ENCODE results near the gene TRIP13. TPM values are rescaled to one million over a fixed set of nuclear protein-coding genes. Genes with fewer than 3 reads are reported as not detected.

Gene TRIP13
- total and polyA plus RNA-seq, 9 of the 15 experiments (the other 6 are each of a cell fraction or from before 2014, with no cell fraction given): 24.1 to 116 (median 53.2) TPM

GRCh38 chr5:923281-923873 is 30.7 kb downstream of the TRIP13 start (continued):
- TF ChIP-seq ZKSCAN3 (CRISPR knock-in tag; IDR thresholded peaks at IDR 0.05) (no peak), NR3C1 (CRISPR knock-in tag; IDR thresholded peaks at IDR 0.05) (no peak), TBP (optimal IDR thresholded peaks at IDR 0.05; ENCODE audit: low read depth, low read length) (no peak), ZBTB2 (IDR thresholded peaks at IDR 0.05) (no peak), MXI1 (IDR thresholded peaks at IDR 0.05; ENCODE audit: low read depth, low read length) (no peak), RBM22 (IDR thresholded peaks at IDR 0.05; ENCODE audit: low read depth, low read length, poor library complexity, severe bottlenecking) (no peak), SMC3 (conservative IDR thresholded peaks at IDR 0.05; ENCODE audit: insufficient read depth, low read depth, low read length) (peak; percentile 98), ARID2 (IDR thresholded peaks at IDR 0.05) (peak; percentile 72; the same call in 1 of the 2 replicates), XRCC5 (IDR thresholded peaks at IDR 0.05; ENCODE audit: low read depth, low read length) (peak; percentile 70; the same call in 1 of the 2 replicates), TAF15 (IDR thresholded peaks at IDR 0.05; ENCODE audit: low read depth, low read length) (no peak), TOE1 (IDR thresholded peaks at IDR 0.05; ENCODE audit: borderline replicate concordance) (no peak), TOE1 (CRISPR knock-in tag; IDR thresholded peaks at IDR 0.05; ENCODE audit: borderline replicate concordance, low read depth) (no peak), ZNF584 (CRISPR knock-in tag; IDR thresholded peaks at IDR 0.05; ENCODE audit: low read depth) (no peak), ZNF445 (CRISPR knock-in tag; IDR thresholded peaks at IDR 0.05; ENCODE audit: low read depth) (no peak), ZNF140 (CRISPR knock-in tag; IDR thresholded peaks at IDR 0.05) (no peak), POU5F1 (IDR thresholded peaks at IDR 0.05; ENCODE audit: borderline replicate concordance, low read depth, low read length, partially characterized antibody) (no peak), IRF9 (tag; IDR thresholded peaks at IDR 0.05) (no peak), ZNF583 (CRISPR knock-in tag; IDR thresholded peaks at IDR 0.05) (no peak), MITF (IDR thresholded peaks at IDR 0.05) (no peak), MAFK (IDR thresholded peaks at IDR 0.05; ENCODE audit: low read length) (peak; percentile 55; the same call in 1 of the 2 replicates), ATF1 (CRISPR knock-in tag; IDR thresholded peaks at IDR 0.05) (no peak), ATF1 (tag; IDR thresholded peaks at IDR 0.05) (no peak), RB1 (IDR thresholded peaks at IDR 0.05; ENCODE audit: low read depth) (peak; percentile 93), MAZ (CRISPR knock-in tag; conservative IDR thresholded peaks at IDR 0.05 in 1 of 2, IDR thresholded peaks at IDR 0.05 in 1 of 2) (peak in 1 of 2 experiments; percentile 38; a peak in 1 of 4 replicates), RAD51 (IDR thresholded peaks at IDR 0.05; ENCODE audit: borderline replicate concordance, low read depth) (no peak), MTA2 (IDR thresholded peaks at IDR 0.05; ENCODE audit: low read depth) (no peak), SRSF7 (optimal IDR thresholded peaks at IDR 0.05; ENCODE audit: low read depth, low read length) (no peak), MYBL2 (IDR thresholded peaks at IDR 0.05; ENCODE audit: low read depth) (no peak), MYBL2 (CRISPR knock-in tag; IDR thresholded peaks at IDR 0.05; ENCODE audit: borderline replicate concordance) (no peak)

Measured in K562 (cell line).